ENCODE data around the gene TXNDC2.

The TXNDC2 gene

GRCh38 chr18:9926977-9927376 is 41.2 kb downstream of the TXNDC2 start:
- no peak for DNase-seq (ENCODE audit: low read depth)
- H3K4me3 ChIP-seq (ENCODE audit: low read depth, low read length) = no peak overlapping the region

GRCh38 chr18:9927392-9928063 is 41.8 kb downstream of the TXNDC2 start:
- H3K4me3 ChIP-seq (ENCODE audit: low read depth, low read length) = no peak overlapping the region
- no peak for DNase-seq (ENCODE audit: low read depth)

GRCh38 chr18:9928646-9929259 is 43.0 kb downstream of the TXNDC2 start:
- H3K4me3 ChIP-seq (ENCODE audit: low read depth, low read length) = no peak overlapping the region
- no peak for DNase-seq (ENCODE audit: low read depth)

GRCh38 chr18:9930299-9930884 is 44.6 kb downstream of the TXNDC2 start:
- no peak overlapping the region for H3K4me3 ChIP-seq (ENCODE audit: low read depth, low read length)
- DNase-seq (ENCODE audit: low read depth) = no peak

GRCh38 chr18:9931146-9931545 is 45.4 kb downstream of the TXNDC2 start:
- no peak overlapping the region for H3K4me3 ChIP-seq (ENCODE audit: low read depth, low read length)
- DNase-seq (ENCODE audit: low read depth) = no peak

GRCh38 chr18:9931678-9932077 is 45.9 kb downstream of the TXNDC2 start:
- no peak overlapping the region for H3K4me3 ChIP-seq (ENCODE audit: low read depth, low read length)
- no peak for DNase-seq (ENCODE audit: low read depth)

- H3K4me3 ChIP-seq (ENCODE audit: low read depth, low read length) = no peak overlapping the region
- no peak for DNase-seq (ENCODE audit: low read depth)
These were observed 48.1 kb downstream of the TXNDC2 start for GRCh38 chr18:9933865-9934264.

- no peak overlapping the region for H3K4me3 ChIP-seq (ENCODE audit: low read depth, low read length)
- no peak for DNase-seq (ENCODE audit: low read depth)
These were observed 48.5 kb downstream of the TXNDC2 start for GRCh38 chr18:9934274-9934673.
